RWPE1 (cell line): ENCODE results near the gene PPP4R2.

Source experiments
- CTCF ChIA-PET: fragments of 350-600 bp; sonication (Branson Sonifier 250); formaldehyde crosslinking; extraction: SDS; loops from one replicate; lab custom pipeline; 2021; lab: Yijun Ruan, JAX
- POLR2A ChIA-PET: fragments of 400-600 bp; formaldehyde crosslinking; extraction: SDS; loops from one replicate; lab custom pipeline; 2020; ENCODE audit warnings: antibody characterized with exemption; ENCODE audit not compliant: low non-redundant PET; lab: Yijun Ruan, JAX
- DNase-seq: peaks from one replicate; pipeline ENCODE4 v3.0.0; 2012; ENCODE audit warnings: low spot score
- H3K27ac ChIP-seq: fragments of 450-650 bp; 2 replicates; pipeline ENCODE4 v1.5.1; 2017
- TF ChIP-seq, protein P1 (sequence below): fragments of 450-650 bp; conservative IDR thresholded peaks from 2 replicates; pipeline ENCODE4 v1.5.1; 2017; ENCODE audit warnings: low read depth, mild to moderate bottlenecking

The PPP4R2 gene

DNA sequence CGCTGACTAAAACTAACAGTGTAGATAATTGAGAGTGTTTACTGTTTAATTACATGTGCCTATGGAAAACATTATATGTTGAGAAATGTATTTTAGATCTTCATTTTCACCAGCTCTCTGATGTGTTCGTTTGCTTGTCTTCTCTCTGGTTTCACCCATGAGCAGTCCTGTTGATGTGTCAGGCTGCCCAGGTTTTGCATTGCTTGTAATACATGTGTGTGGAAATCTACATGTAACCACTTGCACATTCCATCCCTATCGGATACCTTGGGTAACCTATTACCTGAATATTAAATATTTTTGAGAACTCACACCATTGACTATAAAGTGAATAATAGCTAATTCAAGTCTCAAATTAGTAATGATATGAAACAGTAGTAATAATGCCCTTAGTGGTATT is 13.1 kb downstream of the PPP4R2 start:
- TF ChIP-seq, protein P1, sequence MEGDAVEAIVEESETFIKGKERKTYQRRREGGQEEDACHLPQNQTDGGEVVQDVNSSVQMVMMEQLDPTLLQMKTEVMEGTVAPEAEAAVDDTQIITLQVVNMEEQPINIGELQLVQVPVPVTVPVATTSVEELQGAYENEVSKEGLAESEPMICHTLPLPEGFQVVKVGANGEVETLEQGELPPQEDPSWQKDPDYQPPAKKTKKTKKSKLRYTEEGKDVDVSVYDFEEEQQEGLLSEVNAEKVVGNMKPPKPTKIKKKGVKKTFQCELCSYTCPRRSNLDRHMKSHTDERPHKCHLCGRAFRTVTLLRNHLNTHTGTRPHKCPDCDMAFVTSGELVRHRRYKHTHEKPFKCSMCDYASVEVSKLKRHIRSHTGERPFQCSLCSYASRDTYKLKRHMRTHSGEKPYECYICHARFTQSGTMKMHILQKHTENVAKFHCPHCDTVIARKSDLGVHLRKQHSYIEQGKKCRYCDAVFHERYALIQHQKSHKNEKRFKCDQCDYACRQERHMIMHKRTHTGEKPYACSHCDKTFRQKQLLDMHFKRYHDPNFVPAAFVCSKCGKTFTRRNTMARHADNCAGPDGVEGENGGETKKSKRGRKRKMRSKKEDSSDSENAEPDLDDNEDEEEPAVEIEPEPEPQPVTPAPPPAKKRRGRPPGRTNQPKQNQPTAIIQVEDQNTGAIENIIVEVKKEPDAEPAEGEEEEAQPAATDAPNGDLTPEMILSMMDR = no peak
- POLR2A ChIA-PET = no interaction called here
- H3K27ac ChIP-seq = no peak overlapping the region
- DNase-seq = no peak
- CTCF ChIA-PET = no interaction called here

DNA sequence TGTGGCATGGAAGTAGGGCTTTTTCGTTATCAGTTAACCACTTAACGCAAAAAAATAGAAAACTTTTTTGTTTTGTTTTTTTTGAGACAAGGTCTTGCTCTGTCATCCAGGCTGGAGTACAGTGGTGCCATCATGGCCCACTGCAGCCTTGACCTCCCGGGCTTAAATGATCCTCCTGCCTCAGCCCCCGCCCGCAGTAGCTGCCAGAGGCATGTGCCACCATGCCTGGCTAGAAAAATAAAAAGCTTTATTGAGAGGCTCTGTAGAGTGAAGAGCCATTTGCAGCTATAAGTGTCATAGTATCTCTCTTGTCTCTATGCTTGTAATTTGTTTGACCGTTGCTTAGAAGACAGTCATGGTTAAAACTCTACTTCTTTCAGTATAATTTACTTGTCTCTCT is 13.5 kb downstream of the PPP4R2 start:
- DNase-seq = no peak
- TF ChIP-seq, protein P1 = no peak
- ChIA-PET CTCF (no interaction called here), POLR2A (no interaction called here)
- no peak overlapping the region for H3K27ac ChIP-seq

DNA sequence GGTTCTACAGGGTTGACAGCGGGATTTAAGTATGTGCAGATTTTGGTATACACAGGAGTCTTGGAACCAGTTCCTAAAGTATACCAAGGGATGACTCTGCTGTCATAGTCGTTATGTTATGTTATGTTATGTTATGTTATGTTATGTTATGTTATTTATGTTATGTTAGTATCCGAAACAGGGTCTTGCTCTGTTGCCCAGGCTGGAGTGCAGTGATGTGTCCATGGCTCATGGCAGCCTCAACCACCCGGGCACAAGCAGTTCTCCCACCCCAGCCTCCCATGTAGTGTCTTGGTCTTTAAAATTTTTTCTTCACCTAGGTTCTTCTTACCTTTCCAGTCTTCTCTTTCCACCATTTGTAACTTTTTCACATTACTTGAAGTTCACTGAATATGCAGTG is 21.7 kb downstream of the PPP4R2 start:
- H3K27ac ChIP-seq = no peak overlapping the region
- TF ChIP-seq, protein P1 = no peak
- DNase-seq = no peak
- ChIA-PET CTCF (no interaction called here), POLR2A (no interaction called here)

DNA sequence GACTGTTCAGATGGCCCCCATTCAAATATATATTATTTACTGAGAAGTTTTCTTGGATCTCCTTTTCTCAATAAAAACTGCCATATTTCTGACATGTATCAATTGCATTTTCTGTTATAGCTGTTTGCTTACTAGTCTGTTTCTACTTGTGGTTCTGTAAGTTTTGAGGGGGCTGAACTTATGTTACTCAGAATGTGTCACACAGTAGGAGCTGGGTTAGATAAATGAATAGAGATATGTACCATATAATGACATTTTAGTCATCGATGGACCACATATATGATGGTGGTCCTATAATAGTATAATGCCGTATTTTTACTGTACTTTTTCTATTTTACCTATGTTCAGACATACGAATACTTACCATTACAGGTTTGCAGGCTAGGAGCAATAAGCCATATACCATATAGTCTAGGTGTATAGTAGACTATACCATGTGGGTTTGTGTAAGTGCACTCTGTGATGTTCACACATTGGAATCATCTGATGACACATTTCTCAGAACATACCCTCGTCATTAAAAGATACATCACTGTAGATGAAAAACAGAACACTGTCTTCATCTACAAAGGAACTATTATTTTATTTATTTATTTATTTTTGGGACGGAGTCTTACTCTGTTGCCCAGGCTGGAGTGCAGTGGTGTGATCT is 22.3 kb downstream of the PPP4R2 start:
- TF ChIP-seq, protein P1 = no peak
- ChIA-PET CTCF (no interaction called here), POLR2A (no interaction called here)
- DNase-seq = no peak
- H3K27ac ChIP-seq = no peak overlapping the region

DNA sequence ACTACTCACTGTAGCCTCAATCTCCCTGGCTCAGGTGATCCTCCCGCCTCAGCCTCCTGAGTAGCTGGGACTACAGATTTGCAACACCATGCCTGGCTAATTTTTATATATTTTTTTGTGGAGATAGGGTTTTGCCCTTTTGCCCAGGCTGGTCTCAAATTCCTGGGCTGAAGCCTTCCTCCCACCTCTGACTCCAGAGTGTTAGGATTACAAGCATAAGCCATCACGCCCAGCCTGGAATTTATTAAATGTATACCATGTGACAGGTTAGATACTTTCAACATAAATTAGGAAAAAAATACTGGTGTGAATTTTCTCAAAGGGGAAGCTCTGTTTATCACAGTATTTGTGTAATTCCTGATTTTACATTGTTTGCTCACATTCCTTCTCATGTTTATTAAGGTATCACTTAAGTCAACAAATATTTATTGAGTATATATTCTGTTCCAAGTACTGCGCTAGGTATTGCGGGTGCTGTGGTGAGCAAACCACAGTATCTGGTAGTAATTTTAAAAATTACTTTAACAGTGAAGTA is 24.8 kb downstream of the PPP4R2 start:
- DNase-seq = no peak
- no peak overlapping the region for H3K27ac ChIP-seq
- POLR2A ChIA-PET = no interaction called here
- TF ChIP-seq, protein P1 = no peak
- CTCF ChIA-PET = no interaction called here

DNA sequence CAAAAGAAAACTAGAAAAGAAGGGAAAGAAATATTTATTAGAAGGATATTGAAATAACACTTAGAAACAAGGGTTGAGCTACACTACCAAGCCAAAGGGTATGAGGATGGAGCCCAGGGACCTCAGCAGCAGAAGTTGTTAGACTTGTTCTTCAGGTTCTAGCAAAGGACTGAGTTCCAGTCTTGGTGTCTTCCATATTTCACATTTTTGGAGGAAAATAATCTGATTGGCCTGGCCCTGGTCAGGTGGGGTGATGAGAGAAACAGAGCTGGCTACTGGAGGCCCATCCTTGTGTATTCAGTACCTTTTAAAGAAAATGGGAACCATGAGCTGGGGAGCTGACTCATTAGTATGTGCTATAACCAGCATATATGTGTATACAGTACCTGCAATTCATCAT is 28.2 kb downstream of the PPP4R2 start:
- POLR2A ChIA-PET = no interaction called here
- TF ChIP-seq, protein P1 = no peak
- peak; percentile 7 for DNase-seq
- CTCF ChIA-PET = interaction anchor here (0.5 to 0.7 kb wide), 2 partner anchors 61 to 470 kb away, joined by 3 read pairs; no protein-coding TSS in a partner anchor
- no peak overlapping the region for H3K27ac ChIP-seq
